GM23338 (cell line): ENCODE data around the gene YOD1. TPM values are rescaled to one million over a fixed set of nuclear protein-coding genes. Genes with fewer than 3 reads are reported as not detected.

Experiments
- ATAC-seq: fragments of 200-7000 bp; cut with Tn5 transposase; 3 replicates; pipeline ENCODE4 v1.9.1; 2020
- DNase-seq: peaks from one replicate; pipeline ENCODE4 v3.0.0-alpha.2; 2015; ENCODE audit warnings: low spot score
- H2AFZ ChIP-seq: fragments of 200-600 bp; sonication (generic); 2 replicates; pipeline ENCODE4 v1.8.0; 2016; ENCODE audit warnings: antibody characterized with exemption, mild to moderate bottlenecking, moderate library complexity
- H3F3A ChIP-seq: fragments of 200-600 bp; sonication (generic); replicated peaks from 2 replicates; pipeline ENCODE4 v1.8.0; 2017; ENCODE audit warnings: antibody characterized with exemption, mixed run types, low read depth
- H3K27ac ChIP-seq: fragments of 200-600 bp; sonication (generic); 2 replicates; pipeline ENCODE4 v1.6.1; 2016; ENCODE audit warnings: low read depth
- H3K27me3 ChIP-seq: fragments of 200-600 bp; sonication (generic); 2 replicates; pipeline ENCODE4 v1.8.0; 2016; ENCODE audit warnings: mild to moderate bottlenecking, mixed run types, moderate library complexity; ENCODE audit not compliant: insufficient read depth
- H3K36me3 ChIP-seq: fragments of 200-600 bp; sonication (generic); 2 replicates; pipeline ENCODE4 v1.8.0; 2016; ENCODE audit warnings: mild to moderate bottlenecking; ENCODE audit not compliant: insufficient read depth
- H3K4me1 ChIP-seq: fragments of 200-600 bp; sonication (generic); 2 replicates; pipeline ENCODE4 v1.8.0; 2016; ENCODE audit warnings: mild to moderate bottlenecking, moderate library complexity; ENCODE audit not compliant: insufficient read depth
- H3K4me2 ChIP-seq: fragments of 200-600 bp; sonication (generic); 2 replicates; pipeline ENCODE4 v1.7.1; 2017; ENCODE audit warnings: mixed run types
- H3K4me3 ChIP-seq: fragments of 200-600 bp; sonication (generic); 2 replicates; pipeline ENCODE4 v1.6.1; 2016; ENCODE audit warnings: mixed run types
- H3K79me2 ChIP-seq: fragments of 200-600 bp; sonication (generic); replicated peaks from 2 replicates; pipeline ENCODE4 v1.8.0; 2017; ENCODE audit warnings: mild to moderate bottlenecking; ENCODE audit not compliant: insufficient read depth
- H3K9me2 ChIP-seq: fragments of 200-600 bp; sonication (generic); 2 replicates; pipeline ENCODE4 v1.8.0; 2017; ENCODE audit not compliant: insufficient read depth
- H4K20me1 ChIP-seq: fragments of 200-600 bp; sonication (generic); replicated peaks from 2 replicates; pipeline ENCODE4 v1.8.0; 2017; ENCODE audit warnings: mild to moderate bottlenecking; ENCODE audit not compliant: insufficient read depth
- H3K27ac Mint-ChIP-seq: 2 replicates; pipeline ENCODE4 v1.8.0; 2020; ENCODE audit warnings: inconsistent platforms, mild to moderate bottlenecking, moderate library complexity, mixed read lengths
- H3K27me3 Mint-ChIP-seq: 3 replicates; pipeline ENCODE4 v1.8.0; 2022; ENCODE audit warnings: low read depth, mild to moderate bottlenecking, moderate library complexity, mixed read lengths, inconsistent platforms; ENCODE audit not compliant: insufficient read depth, poor library complexity
- H3K36me3 Mint-ChIP-seq: 3 replicates; pipeline ENCODE4 v1.8.0; 2021; ENCODE audit warnings: low read depth, mild to moderate bottlenecking, inconsistent platforms, moderate library complexity, mixed read lengths
- H3K4me1 Mint-ChIP-seq: 3 replicates; pipeline ENCODE4 v1.8.0; 2020; ENCODE audit warnings: mild to moderate bottlenecking, inconsistent platforms, mixed read lengths
- H3K4me3 Mint-ChIP-seq: 3 replicates; pipeline ENCODE4 v1.8.0; 2021; ENCODE audit warnings: moderate library complexity, mild to moderate bottlenecking, inconsistent platforms, mixed read lengths
- H3K9me3 Mint-ChIP-seq: 3 replicates; pipeline ENCODE4 v1.8.0; 2020; ENCODE audit warnings: moderate library complexity, mild to moderate bottlenecking, inconsistent platforms, mixed read lengths
- CREB1 ChIP-seq: fragments of 250-450 bp; sonication (Bioruptor Pico); IDR thresholded peaks from 2 replicates; pipeline ENCODE4 v1.5.0; 2020; ENCODE audit warnings: low read depth, mild to moderate bottlenecking, moderate library complexity
- CTCF ChIP-seq, 2 experiments: fragments of 200-600 bp in 1 of 2; sonication (generic) in 1 of 2; conservative IDR thresholded peaks; 2 replicates each; pipeline versions ENCODE4 v1.5.1 to v1.6.1; 2016 to 2017; ENCODE audit warnings: antibody characterized with exemption in 2 of 2, low read depth in 2 of 2, mild to moderate bottlenecking in 2 of 2, moderate library complexity in 1 of 2
- EZH2 ChIP-seq: fragments of 200-600 bp; sonication (generic); IDR thresholded peaks from one replicate; pipeline ENCODE4 v1.8.0; 2017; ENCODE audit warnings: antibody characterized with exemption, mild to moderate bottlenecking, low read depth; ENCODE audit not compliant: unreplicated experiment
- EZH2phosphoT487 ChIP-seq: fragments of 200-600 bp; sonication (generic); IDR thresholded peaks from one replicate; pipeline ENCODE4 v1.8.1; 2018; ENCODE audit warnings: antibody characterized with exemption; ENCODE audit not compliant: unreplicated experiment
- NANOG ChIP-seq: IDR thresholded peaks from 2 replicates; pipeline ENCODE4 v1.6.1; 2016; ENCODE audit warnings: antibody characterized with exemption, borderline replicate concordance
- POLR2AphosphoS5 ChIP-seq: IDR thresholded peaks from 2 replicates; pipeline ENCODE4 v1.6.1; 2016; ENCODE audit warnings: antibody characterized with exemption, low read depth
- STAT1 ChIP-seq: IDR thresholded peaks from one replicate; pipeline ENCODE4 v1.6.1; 2016; ENCODE audit warnings: antibody characterized with exemption; ENCODE audit not compliant: unreplicated experiment
- ZNF114 ChIP-seq: fragments of 250-450 bp; sonication (Bioruptor Pico); IDR thresholded peaks from 2 replicates; pipeline ENCODE4 v1.5.0; 2020; ENCODE audit warnings: mild to moderate bottlenecking, moderate library complexity
- ZNF331 ChIP-seq: fragments of 250-450 bp; sonication (Bioruptor Pico); IDR thresholded peaks from 2 replicates; pipeline ENCODE4 v1.5.0; 2020; ENCODE audit warnings: low read depth, mild to moderate bottlenecking, moderate library complexity
- ZNF462 ChIP-seq: fragments of 250-450 bp; sonication (Bioruptor Pico); IDR thresholded peaks from 2 replicates; pipeline ENCODE4 v1.5.0; 2020; ENCODE audit warnings: mild to moderate bottlenecking, moderate library complexity
- polyA plus RNA-seq: library from polyadenylated mRNA; unstranded; fragments of >200 nt; fragmentation: Nextera tagmentation; extraction: Ambion mirVana; gene quantifications from 2 replicates; pipeline ENCODE4 v1.2.1, GENCODE V29; 2016
- total RNA-seq: library from RNA; depleted of rRNA; stranded (reverse); fragments of >200 nt; shearing (Covaris generic); gene quantifications from 2 replicates; pipeline ENCODE4 v1.2.3, GENCODE V29; 2014
- TF ChIP-seq, protein P1 (sequence below): IDR thresholded peaks from 2 replicates; pipeline ENCODE4 v1.6.1; 2016; ENCODE audit warnings: antibody characterized with exemption
- TF ChIP-seq, protein P2 (sequence below): IDR thresholded peaks from one replicate; pipeline ENCODE4 v1.6.1; 2018; ENCODE audit warnings: antibody characterized with exemption; ENCODE audit not compliant: unreplicated experiment

Gene YOD1
- total and polyA plus RNA-seq, 2 experiments from 2014 or later: 4.6 to 21.9 TPM

DNA sequence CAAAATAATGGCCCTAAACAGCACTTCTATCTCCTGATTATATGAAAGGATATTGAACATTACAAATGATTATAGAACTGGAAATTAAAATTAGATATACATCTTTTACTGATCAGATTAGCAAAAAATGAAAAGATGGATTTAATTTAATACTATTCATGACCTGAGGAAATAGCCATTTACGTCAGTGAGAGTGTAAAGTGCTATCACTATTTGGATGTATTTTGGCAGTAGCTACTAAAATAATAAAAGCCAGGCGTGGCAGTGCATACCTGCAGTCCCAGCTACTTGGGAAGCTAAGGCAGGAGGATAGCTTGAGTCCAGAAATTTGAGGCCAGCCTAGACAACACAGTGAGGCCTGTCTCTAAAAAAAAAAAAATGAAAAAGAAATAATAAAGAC is 42.9 kb upstream of the YOD1 start:
- ATAC-seq (no peak), DNase-seq (no peak)
- Mint-ChIP-seq H3K36me3 (peaks cover 11% of the 10 kb centered on the region), H3K27me3 (no peaks in the 10 kb centered on the region), H3K4me1 (no peaks in the 10 kb centered on the region), H3K9me3 (peaks cover 19% of the 10 kb centered on the region), H3K27ac (no peak overlapping the region), H3K4me3 (no peak overlapping the region)
- no peak overlapping the region for H3K4me3 ChIP-seq
- H2AFZ ChIP-seq: no peak overlapping the region
- H3K79me2 ChIP-seq: no peaks in the 10 kb centered on the region
- H3K4me1 ChIP-seq: no peaks in the 10 kb centered on the region
- H3K4me2 ChIP-seq: no peak overlapping the region
- H4K20me1 ChIP-seq: no peaks in the 10 kb centered on the region
- H3K27me3 ChIP-seq: no peaks in the 10 kb centered on the region
- no peak for TF ChIP-seq STAT1
- TF ChIP-seq NANOG: no peak
- no peak for TF ChIP-seq ZNF462 (CRISPR knock-in tag)
- no peak for TF ChIP-seq ZNF331
- TF ChIP-seq, protein P1, sequence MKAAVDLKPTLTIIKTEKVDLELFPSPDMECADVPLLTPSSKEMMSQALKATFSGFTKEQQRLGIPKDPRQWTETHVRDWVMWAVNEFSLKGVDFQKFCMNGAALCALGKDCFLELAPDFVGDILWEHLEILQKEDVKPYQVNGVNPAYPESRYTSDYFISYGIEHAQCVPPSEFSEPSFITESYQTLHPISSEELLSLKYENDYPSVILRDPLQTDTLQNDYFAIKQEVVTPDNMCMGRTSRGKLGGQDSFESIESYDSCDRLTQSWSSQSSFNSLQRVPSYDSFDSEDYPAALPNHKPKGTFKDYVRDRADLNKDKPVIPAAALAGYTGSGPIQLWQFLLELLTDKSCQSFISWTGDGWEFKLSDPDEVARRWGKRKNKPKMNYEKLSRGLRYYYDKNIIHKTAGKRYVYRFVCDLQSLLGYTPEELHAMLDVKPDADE: no peak
- TF ChIP-seq CREB1 (CRISPR knock-in tag): no peak
- TF ChIP-seq CTCF (conservative IDR thresholded peaks at IDR 0.05; ENCODE audit: low read depth in 2 of 2): no peak
- TF ChIP-seq ZNF114: no peak
- TF ChIP-seq EZH2: no peak
- no peak for TF ChIP-seq POLR2AphosphoS5
- TF ChIP-seq, protein P2, sequence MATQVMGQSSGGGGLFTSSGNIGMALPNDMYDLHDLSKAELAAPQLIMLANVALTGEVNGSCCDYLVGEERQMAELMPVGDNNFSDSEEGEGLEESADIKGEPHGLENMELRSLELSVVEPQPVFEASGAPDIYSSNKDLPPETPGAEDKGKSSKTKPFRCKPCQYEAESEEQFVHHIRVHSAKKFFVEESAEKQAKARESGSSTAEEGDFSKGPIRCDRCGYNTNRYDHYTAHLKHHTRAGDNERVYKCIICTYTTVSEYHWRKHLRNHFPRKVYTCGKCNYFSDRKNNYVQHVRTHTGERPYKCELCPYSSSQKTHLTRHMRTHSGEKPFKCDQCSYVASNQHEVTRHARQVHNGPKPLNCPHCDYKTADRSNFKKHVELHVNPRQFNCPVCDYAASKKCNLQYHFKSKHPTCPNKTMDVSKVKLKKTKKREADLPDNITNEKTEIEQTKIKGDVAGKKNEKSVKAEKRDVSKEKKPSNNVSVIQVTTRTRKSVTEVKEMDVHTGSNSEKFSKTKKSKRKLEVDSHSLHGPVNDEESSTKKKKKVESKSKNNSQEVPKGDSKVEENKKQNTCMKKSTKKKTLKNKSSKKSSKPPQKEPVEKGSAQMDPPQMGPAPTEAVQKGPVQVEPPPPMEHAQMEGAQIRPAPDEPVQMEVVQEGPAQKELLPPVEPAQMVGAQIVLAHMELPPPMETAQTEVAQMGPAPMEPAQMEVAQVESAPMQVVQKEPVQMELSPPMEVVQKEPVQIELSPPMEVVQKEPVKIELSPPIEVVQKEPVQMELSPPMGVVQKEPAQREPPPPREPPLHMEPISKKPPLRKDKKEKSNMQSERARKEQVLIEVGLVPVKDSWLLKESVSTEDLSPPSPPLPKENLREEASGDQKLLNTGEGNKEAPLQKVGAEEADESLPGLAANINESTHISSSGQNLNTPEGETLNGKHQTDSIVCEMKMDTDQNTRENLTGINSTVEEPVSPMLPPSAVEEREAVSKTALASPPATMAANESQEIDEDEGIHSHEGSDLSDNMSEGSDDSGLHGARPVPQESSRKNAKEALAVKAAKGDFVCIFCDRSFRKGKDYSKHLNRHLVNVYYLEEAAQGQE: no peak
- TF ChIP-seq EZH2phosphoT487: no peak
- no peaks in the 10 kb centered on the region for H3F3A ChIP-seq
- no peaks in the 10 kb centered on the region for H3K9me2 ChIP-seq
- H3K36me3 ChIP-seq: no peaks in the 10 kb centered on the region; the same call in 1 of the 2 replicates
- no peak overlapping the region for H3K27ac ChIP-seq
